Activated naive CD4-positive, alpha-beta T cell treated with anti-CD3 and anti-CD28 coated beads, Interleukin-2, amount 10 ng/mL, durations not matched to agents 7 days and 5 days (primary cell): ENCODE results near the gene BTBD9.
A peak's percentile ranks its signal among the peaks of the same experiment; 100 is the strongest.

Experiments
- CTCF ChIA-PET: fragments of 350-600 bp; sonication (Branson Sonifier 250); formaldehyde crosslinking; loops from one replicate; lab custom pipeline; 2021; ENCODE audit warnings: antibody characterized with exemption; lab: Charles Lee
- DNase-seq: peaks from one replicate; pipeline ENCODE4 v3.0.0-alpha.2; 2020
- H3K27ac Mint-ChIP-seq: one replicate; pipeline ENCODE4 v1.8.0; 2021; ENCODE audit warnings: mild to moderate bottlenecking, moderate library complexity, mixed read lengths
- H3K27me3 Mint-ChIP-seq: one replicate; pipeline ENCODE4 v1.8.0; 2021; ENCODE audit warnings: mild to moderate bottlenecking, mixed read lengths
- H3K36me3 Mint-ChIP-seq: one replicate; pipeline ENCODE4 v1.8.0; 2021; ENCODE audit warnings: mixed read lengths
- H3K4me1 Mint-ChIP-seq: one replicate; pipeline ENCODE4 v1.8.0; 2021; ENCODE audit warnings: mixed read lengths
- H3K4me3 Mint-ChIP-seq: one replicate; pipeline ENCODE4 v1.8.0; 2021; ENCODE audit warnings: mild to moderate bottlenecking, moderate library complexity, mixed read lengths
- H3K9me3 Mint-ChIP-seq: one replicate; pipeline ENCODE4 v1.8.0; 2021; ENCODE audit warnings: mixed read lengths

Gene BTBD9

DNA sequence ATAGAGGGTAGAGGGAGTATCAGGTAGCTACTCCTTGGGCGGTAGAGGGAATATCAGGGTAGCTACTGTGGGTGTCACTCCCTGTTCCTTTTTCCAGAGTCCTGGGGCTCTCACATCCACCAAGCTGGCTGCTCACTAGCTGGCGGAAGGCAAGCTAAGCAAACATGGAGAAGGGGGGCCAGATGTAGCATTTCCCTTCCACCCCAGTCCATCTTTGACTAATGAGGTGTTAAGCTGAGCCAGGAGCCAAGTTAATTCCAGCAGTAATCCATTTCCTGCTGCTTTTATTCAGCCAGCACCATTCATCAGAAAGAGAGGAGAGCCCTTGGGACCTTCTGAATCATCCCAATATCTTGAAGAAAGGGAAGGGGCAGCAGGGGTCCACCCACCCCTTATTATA, 490.2 kb downstream of the BTBD9 start:
- Mint-ChIP-seq H3K27ac (no peak overlapping the region), H3K27me3 (no peaks in the 10 kb centered on the region), H3K36me3 (no peaks in the 10 kb centered on the region), H3K4me3 (no peak overlapping the region), H3K9me3 (no peaks in the 10 kb centered on the region), H3K4me1 (peaks cover 7% of the 10 kb centered on the region)
- DNase-seq = no peak
- CTCF ChIA-PET = no interaction called here

DNA sequence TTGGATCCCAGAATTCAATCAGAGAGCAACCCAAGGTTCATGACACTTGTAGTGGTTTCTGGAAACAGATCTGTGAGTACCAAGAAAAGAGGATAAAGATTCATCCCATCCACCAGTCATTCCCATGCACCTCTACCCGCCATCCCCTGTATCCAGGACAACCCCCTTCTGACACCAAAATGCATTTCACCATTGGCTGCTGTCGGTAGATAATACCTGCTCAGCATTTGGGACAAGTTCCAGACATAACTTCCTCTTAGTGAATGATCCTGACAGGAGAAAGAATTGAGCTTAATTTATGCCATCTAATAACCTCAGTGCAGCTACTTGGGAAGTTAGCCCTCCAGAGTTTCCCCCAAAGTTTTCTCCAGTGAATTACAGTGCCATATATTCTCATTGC, 491.1 kb downstream of the BTBD9 start:
- H3K4me1 Mint-ChIP-seq = peaks cover 7% of the 10 kb centered on the region
- H3K4me3 Mint-ChIP-seq = no peak overlapping the region
- no peak overlapping the region for H3K27ac Mint-ChIP-seq
- CTCF ChIA-PET = no interaction called here
- H3K36me3 Mint-ChIP-seq = no peaks in the 10 kb centered on the region
- DNase-seq = no peak
- no peaks in the 10 kb centered on the region for H3K9me3 Mint-ChIP-seq
- H3K27me3 Mint-ChIP-seq = no peaks in the 10 kb centered on the region

DNA sequence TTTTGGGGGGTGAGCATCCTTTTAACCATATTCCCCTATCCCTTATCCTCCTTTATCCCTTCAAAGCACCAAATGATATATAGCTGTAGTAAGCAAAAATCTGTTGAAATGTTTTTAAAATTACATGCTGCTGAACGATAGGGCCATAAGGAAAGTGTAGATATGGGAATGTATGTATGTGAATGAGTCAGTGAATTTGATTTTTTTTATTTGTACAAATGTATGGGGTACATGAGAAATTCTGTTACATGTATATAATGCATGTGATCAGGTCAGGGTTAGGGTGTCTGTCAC, 493.0 kb downstream of the BTBD9 start:
- Mint-ChIP-seq H3K36me3 (no peaks in the 10 kb centered on the region), H3K9me3 (no peaks in the 10 kb centered on the region), H3K4me3 (no peak overlapping the region), H3K27ac (no peak overlapping the region), H3K27me3 (no peaks in the 10 kb centered on the region), H3K4me1 (peaks cover 7% of the 10 kb centered on the region)
- CTCF ChIA-PET = no interaction called here
- no peak for DNase-seq

DNA sequence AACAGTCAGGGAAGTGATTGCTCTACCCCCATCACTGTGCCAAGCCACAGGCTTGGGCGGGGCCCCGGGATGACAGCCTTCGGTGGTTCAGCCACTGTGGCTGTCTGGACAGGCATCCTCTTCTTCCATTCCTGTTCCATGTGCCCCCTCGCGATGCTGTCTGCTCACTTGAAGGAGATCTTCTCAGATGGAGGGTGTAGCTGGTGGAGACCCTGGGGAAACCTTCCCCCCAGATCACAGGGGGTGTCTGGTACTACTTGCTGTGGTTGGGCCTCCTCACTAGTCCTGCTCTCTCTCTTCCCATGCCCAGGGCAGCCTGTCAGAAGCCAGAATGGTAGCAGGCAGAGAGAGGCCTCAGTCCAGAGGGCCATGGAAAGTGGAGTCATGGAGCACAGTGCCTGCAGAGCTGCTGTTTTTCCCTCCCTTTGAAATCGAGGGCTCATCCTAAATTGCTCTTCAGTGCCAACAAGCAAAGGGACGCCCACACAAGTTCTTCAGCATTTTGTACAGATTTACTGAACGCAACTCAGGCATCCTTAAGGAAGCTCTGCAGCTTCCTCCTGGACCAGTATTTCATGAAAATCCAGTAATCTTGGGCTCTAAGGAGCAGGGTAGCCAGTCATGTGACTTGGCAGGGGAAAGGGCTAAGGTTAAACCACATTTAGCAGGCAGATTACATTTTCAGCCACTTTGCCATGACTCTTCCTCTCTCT, 493.6 kb downstream of the BTBD9 start:
- peaks cover 7% of the 10 kb centered on the region for H3K4me1 Mint-ChIP-seq
- CTCF ChIA-PET = no interaction called here
- no peak overlapping the region for H3K4me3 Mint-ChIP-seq
- H3K27me3 Mint-ChIP-seq = no peaks in the 10 kb centered on the region
- no peaks in the 10 kb centered on the region for H3K9me3 Mint-ChIP-seq
- H3K36me3 Mint-ChIP-seq = no peaks in the 10 kb centered on the region
- no peak for DNase-seq
- peak overlapping the region; percentile 25 for H3K27ac Mint-ChIP-seq

DNA sequence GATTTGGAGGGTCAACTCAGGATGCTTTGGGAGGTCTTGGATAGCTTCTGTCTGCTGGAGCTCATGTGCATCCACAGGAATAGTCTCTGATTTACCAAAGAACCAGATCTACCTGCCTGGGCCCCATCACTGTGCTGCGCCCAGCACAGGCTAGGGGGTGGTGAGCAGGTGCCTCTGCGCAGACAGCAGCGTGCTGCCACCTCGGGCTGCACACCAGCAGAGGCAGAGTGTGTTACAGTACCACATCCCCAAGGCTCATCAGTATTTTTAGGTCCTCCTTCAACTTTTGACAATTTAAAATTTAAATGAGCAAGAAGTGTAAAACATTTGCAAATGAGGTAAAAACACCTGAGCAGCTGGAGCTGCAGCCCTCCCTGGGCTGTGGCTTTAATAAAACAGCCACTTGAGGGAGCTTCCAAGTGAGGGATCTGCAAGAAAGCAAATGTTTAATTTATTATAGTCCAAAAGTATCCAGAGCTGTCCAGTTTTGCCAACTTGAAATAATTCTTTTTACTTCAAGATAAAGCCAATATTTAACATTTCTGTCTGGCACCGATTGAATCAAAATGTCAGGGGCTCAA, 495.3 kb downstream of the BTBD9 start:
- no peaks in the 10 kb centered on the region for H3K36me3 Mint-ChIP-seq
- H3K27ac Mint-ChIP-seq = no peak overlapping the region
- no peak for DNase-seq
- CTCF ChIA-PET = no interaction called here
- H3K27me3 Mint-ChIP-seq = no peaks in the 10 kb centered on the region
- peaks cover 7% of the 10 kb centered on the region for H3K4me1 Mint-ChIP-seq
- H3K9me3 Mint-ChIP-seq = no peaks in the 10 kb centered on the region
- no peak overlapping the region for H3K4me3 Mint-ChIP-seq

DNA sequence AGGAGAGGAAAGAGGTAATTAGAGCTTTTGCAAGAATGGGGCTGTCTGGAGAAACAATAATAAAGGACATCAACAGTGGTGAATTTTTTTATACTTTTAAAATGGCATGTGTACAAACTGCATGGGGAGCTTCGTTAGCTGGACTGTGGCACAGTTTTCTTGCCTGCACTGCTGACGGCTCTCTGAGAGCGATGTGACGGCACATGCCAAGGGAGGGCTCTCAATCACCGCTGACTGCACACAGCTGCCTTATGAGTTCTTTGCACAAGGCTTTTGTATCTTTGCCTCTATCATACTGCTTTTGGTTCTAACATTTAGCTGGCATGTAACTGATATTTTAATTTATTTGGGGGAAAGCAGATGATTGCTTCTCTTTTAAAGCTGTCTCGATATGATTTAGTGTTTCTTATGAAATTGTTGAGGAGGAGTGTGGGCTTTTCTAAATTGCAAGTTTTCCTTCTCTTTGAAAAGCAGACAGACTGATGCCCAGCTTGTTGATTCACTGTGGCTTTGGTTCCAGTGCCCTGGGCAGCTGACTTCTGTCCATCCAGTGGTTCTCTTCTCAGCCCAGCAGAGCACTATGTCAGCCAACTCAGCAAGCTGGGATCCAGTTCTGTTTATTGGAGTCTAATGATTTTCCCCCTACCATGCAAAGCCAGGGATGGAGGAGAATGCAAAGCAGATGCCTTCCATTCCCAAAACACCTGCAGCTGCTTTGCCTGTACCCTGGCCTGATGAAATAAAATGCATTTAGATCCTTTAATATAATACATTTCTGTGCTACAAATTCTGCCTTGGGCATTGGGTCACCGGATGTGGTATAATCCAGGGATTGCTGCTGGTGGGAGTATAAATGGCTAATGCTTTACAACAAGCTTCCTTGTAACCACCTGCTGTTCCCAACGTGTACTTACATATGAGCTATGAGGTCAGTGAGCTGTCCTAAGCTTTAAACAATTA, 496.3 kb downstream of the BTBD9 start:
- H3K27me3 Mint-ChIP-seq = no peaks in the 10 kb centered on the region
- no peaks in the 10 kb centered on the region for H3K36me3 Mint-ChIP-seq
- H3K27ac Mint-ChIP-seq = no peak overlapping the region
- H3K9me3 Mint-ChIP-seq = no peaks in the 10 kb centered on the region
- DNase-seq = no peak
- H3K4me3 Mint-ChIP-seq = no peak overlapping the region
- CTCF ChIA-PET = no interaction called here
- H3K4me1 Mint-ChIP-seq = peaks cover 7% of the 10 kb centered on the region

DNA sequence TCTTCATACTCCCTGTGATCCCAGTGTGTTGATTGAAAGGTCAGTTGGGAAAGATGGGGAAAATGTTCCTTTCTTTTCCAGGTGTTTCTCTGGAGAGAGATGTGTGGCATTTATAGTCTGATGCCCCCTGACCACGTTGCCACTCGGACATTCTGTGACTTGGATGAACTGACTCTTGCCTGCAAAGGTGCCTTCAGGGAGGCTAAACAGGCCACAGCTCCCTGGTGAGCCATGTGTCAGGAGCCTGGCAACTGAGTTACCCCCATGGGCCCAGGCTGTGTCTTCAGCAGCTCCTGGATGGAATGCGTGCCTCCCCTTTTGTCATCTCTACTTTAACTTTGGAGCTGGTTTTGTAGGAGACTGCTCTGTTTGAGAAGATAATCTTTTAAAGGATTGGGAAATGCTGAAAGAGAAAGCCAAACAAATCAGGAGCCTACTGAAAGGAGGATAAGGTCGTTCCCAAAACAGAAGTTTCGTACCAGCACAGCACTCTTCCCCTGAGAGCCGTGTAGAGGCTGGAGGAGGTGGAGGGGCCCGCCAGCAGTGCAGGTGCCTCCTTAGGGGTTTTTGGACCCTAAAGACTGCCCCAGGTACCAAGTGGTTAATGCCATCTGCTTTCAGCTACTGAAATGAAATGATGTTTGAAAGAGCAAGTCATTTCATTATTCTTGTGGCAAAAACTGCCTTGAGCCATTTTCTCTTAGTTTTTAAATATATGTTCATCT, 497.4 kb downstream of the BTBD9 start:
- CTCF ChIA-PET = no interaction called here
- no peaks in the 10 kb centered on the region for H3K36me3 Mint-ChIP-seq

DNA sequence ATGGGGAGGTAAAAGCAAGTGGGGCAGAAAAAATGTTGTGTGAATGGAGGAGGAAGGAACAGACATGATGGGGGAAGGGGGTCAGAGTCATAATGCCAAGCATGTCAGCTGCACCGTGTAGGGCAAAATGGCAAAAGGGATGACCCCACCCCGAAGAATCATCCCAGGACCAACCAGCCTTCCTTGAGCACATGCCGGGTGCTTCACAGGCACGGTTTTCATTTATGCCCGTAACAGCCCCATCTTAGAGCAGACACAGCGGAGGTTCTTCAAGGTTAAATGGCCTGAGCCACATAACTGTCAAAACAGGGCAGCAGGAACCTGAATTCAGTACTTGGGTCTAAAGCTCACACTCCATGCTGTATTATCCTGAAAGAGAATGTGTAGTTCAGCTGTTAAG, 498.0 kb downstream of the BTBD9 start:
- Mint-ChIP-seq H3K9me3 (no peaks in the 10 kb centered on the region), H3K36me3 (no peaks in the 10 kb centered on the region), H3K4me1 (peaks cover 7% of the 10 kb centered on the region), H3K27me3 (no peaks in the 10 kb centered on the region), H3K4me3 (no peak overlapping the region), H3K27ac (no peak overlapping the region)
- CTCF ChIA-PET = no interaction called here
- no peak for DNase-seq

More for the DNA sequence above, 497.4 kb downstream of the BTBD9 start:
- no peak for DNase-seq
- no peaks in the 10 kb centered on the region for H3K27me3 Mint-ChIP-seq
- H3K4me3 Mint-ChIP-seq = no peak overlapping the region
- H3K27ac Mint-ChIP-seq = no peak overlapping the region
- peaks cover 7% of the 10 kb centered on the region for H3K4me1 Mint-ChIP-seq
- H3K9me3 Mint-ChIP-seq = no peaks in the 10 kb centered on the region

DNA sequence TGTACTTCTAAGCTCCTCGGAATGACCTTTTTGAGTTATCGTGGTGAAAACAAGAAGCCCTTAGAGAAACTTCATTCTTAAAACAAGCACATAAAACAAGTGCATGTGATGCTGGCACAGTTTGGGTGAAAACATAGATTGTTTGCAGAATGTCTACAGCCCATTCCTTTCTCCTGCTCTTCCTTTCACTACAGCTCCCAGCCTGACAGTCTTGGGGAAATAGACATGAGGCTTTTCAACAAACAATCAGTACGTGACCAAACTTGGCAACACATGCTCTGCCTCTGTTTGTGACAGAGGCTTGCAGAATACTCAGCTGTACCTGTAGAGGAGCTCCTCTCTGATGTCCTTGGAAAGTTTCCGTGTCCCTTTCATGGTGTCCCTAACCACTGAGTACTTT, 498.6 kb downstream of the BTBD9 start:
- Mint-ChIP-seq H3K27ac (no peak overlapping the region), H3K4me3 (no peak overlapping the region), H3K27me3 (no peaks in the 10 kb centered on the region), H3K36me3 (no peaks in the 10 kb centered on the region), H3K4me1 (peaks cover 6% of the 10 kb centered on the region), H3K9me3 (no peaks in the 10 kb centered on the region)
- CTCF ChIA-PET = no interaction called here
- no peak for DNase-seq

DNA sequence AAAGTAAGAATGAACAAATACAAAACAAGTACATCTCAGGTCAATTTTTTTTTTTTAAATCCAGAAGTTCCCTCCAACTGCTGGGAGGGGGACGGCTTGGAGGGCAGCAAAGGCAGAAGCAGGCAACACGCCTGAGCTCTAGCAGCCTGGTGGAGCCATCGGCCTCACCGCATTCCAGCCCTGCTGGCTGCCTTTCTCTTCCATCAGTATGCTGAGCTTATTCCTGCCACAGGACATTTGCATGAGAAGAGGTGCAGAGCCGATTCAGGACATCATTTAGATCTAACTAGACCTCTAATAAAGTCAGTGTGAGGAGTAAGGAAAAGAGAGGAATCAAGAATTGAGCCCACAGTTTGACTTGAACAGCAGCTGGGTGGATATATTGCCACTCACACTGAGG, 501.4 kb downstream of the BTBD9 start:
- Mint-ChIP-seq H3K36me3 (no peaks in the 10 kb centered on the region), H3K4me3 (no peak overlapping the region), H3K4me1 (no peaks in the 10 kb centered on the region), H3K27ac (no peak overlapping the region), H3K27me3 (no peaks in the 10 kb centered on the region), H3K9me3 (no peaks in the 10 kb centered on the region)
- CTCF ChIA-PET = no interaction called here
- no peak for DNase-seq

DNA sequence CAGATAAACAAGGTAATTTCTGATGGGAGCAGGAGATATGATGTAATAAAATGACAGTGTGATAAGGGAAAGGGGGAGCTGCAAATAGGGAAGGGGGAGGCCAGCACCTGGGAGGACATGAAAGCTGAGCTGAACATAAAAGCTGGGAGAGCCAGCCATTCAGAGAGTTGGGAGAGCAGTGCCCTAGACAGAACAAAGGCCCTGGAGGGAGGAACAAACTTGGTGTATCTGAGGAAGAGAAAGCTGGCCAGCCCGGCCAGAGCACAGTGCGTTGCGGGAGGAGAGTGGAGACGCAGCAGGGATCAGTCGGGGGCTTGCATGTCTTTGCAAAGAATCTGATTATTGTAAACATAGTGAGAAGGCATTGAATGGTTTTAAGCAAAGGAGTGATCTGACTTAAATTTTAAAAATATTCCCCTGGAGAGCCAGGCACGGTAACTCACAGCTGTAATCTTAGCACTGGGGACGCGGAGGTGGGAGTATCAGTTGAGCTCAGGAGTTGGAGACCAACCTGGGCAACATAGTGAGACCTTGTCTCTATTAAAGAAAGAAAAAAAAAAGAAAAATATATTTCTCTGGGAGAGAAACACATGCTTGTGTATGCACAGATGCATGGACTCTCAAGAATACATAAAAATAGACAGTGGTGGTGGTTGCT, 502.0 kb downstream of the BTBD9 start:
- CTCF ChIA-PET = interaction anchor here (1.0 kb wide), 1 partner anchor 11 kb away, joined by 3 read pairs; no protein-coding TSS in a partner anchor
- no peak for DNase-seq
- Mint-ChIP-seq H3K27ac (no peak overlapping the region), H3K27me3 (no peaks in the 10 kb centered on the region), H3K4me1 (peaks cover 4% of the 10 kb centered on the region), H3K4me3 (no peak overlapping the region), H3K36me3 (no peaks in the 10 kb centered on the region), H3K9me3 (no peaks in the 10 kb centered on the region)

DNA sequence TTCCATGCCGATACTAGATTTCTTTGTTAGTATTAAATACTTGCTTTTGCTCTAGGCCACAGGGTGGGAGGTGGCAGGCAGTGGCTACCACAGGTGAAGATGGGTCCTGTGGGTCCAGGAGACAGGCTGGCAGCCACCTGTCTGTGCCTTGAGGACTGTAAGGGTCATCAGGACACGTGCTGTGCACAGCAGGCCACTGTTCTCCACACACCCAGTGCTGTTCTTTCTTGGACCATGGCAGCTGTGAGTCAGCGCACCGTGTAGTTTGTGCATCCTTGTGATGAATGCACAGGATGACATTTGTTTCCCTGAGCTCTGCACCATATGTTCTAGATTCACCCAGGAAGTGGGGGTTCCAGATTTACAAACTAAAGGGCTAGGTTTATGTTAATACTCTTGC, 503.2 kb downstream of the BTBD9 start:
- no peak for DNase-seq
- CTCF ChIA-PET = interaction anchor here (1.0 kb wide), 1 partner anchor 10 kb away, joined by 3 read pairs; no protein-coding TSS in a partner anchor
- no peaks in the 10 kb centered on the region for H3K9me3 Mint-ChIP-seq
- peaks cover under 1% of the 10 kb centered on the region for H3K36me3 Mint-ChIP-seq
- H3K27me3 Mint-ChIP-seq = no peaks in the 10 kb centered on the region
- H3K4me3 Mint-ChIP-seq = no peak overlapping the region
- no peak overlapping the region for H3K27ac Mint-ChIP-seq
- peaks cover 12% of the 10 kb centered on the region for H3K4me1 Mint-ChIP-seq

DNA sequence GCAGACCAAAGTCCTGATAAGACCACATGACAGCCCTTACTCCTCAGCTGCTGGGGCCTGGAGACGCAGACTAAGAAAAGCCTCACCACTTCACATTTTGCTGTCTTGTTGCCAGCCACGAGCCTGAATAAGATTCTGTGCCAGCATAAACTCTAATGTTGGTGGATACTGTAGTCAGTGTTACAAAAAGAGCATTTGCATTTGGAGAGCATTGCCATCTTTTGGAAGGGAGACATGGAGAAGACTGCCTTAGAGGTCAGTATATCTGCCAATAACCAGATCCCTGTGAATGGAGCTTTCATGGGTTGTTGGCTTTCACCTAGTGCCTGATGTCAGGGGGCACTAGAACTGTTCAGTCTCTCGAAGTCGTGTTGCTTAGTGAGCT, 505.0 kb downstream of the BTBD9 start:
- no peak overlapping the region for H3K27ac Mint-ChIP-seq
- no peak for DNase-seq
- H3K9me3 Mint-ChIP-seq = no peaks in the 10 kb centered on the region
- no peaks in the 10 kb centered on the region for H3K27me3 Mint-ChIP-seq
- peaks cover 2% of the 10 kb centered on the region for H3K36me3 Mint-ChIP-seq
- H3K4me3 Mint-ChIP-seq = no peak overlapping the region
- H3K4me1 Mint-ChIP-seq = peaks cover 29% of the 10 kb centered on the region
- CTCF ChIA-PET = no interaction called here
